C4-2B (cell line): Measurements from ENCODE around the gene KCNIP4.
"Not testable (repeated sequence)": the region's sequence is repeated elsewhere in the genome, so short reads cannot be mapped to it uniquely, and the experiment has no call there.

Source experiments
- H3K27ac ChIP-seq: fragments of 450-650 bp; 2 replicates; pipeline ENCODE4 v1.5.1; 2017
- ZFX ChIP-seq: fragments of 450-650 bp; IDR thresholded peaks from 2 replicates; pipeline ENCODE4 v1.6.1; 2017
- TF ChIP-seq, protein P1 (sequence below): fragments of 450-650 bp; conservative IDR thresholded peaks from 2 replicates; pipeline ENCODE4 v1.5.1; 2017; ENCODE audit warnings: mild to moderate bottlenecking

The KCNIP4 gene

DNA sequence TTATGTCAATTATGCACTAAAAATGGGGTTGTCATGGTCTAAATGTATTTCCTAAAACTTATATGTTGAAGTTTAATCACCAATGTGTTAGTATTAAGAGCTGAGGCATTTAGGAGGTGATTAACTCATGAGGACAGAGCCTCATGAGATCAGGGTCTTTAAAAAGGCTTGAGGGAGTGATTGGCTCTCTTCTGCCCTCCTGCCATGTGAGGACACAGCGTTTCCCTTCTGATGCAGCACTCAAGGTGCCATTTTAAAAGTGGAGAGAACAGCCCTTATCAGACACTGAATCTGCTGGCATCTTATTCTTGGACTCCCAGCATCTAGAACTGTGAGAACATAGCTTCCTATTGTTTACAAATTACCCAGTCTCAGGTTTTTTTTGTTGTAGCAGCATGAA is 581.7 kb downstream of the KCNIP4 start:
- H3K27ac ChIP-seq, result no peak overlapping the region
- TF ChIP-seq, protein P1, sequence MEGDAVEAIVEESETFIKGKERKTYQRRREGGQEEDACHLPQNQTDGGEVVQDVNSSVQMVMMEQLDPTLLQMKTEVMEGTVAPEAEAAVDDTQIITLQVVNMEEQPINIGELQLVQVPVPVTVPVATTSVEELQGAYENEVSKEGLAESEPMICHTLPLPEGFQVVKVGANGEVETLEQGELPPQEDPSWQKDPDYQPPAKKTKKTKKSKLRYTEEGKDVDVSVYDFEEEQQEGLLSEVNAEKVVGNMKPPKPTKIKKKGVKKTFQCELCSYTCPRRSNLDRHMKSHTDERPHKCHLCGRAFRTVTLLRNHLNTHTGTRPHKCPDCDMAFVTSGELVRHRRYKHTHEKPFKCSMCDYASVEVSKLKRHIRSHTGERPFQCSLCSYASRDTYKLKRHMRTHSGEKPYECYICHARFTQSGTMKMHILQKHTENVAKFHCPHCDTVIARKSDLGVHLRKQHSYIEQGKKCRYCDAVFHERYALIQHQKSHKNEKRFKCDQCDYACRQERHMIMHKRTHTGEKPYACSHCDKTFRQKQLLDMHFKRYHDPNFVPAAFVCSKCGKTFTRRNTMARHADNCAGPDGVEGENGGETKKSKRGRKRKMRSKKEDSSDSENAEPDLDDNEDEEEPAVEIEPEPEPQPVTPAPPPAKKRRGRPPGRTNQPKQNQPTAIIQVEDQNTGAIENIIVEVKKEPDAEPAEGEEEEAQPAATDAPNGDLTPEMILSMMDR, result no peak
- TF ChIP-seq ZFX, result no peak

GRCh38 chr4:21366312-21366711 is 582.3 kb downstream of the KCNIP4 start:
- no peak for TF ChIP-seq ZFX
- TF ChIP-seq, protein P1, result no peak
- no peak overlapping the region for H3K27ac ChIP-seq

DNA sequence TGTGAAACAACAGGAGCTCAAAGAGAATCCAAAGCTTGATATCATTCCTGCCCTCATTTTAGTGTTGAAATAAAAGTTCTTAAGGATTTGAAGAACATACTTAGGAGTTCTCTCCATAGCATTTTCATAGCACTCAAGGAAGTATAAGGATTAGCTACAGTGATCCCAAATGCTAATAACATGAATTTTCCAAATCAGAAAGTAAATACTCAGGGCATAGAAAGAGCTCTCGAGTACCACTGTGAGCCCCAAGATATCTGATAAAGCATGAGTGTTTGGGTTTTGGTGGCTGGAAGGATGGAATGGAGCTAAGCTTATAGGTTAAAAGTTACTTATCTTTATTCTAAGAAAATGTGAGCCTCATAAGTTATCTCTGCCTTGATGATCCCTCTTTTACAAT is 584.9 kb downstream of the KCNIP4 start:
- no peak for TF ChIP-seq ZFX
- TF ChIP-seq, protein P1, result no peak
- no peak overlapping the region for H3K27ac ChIP-seq

- H3K27ac ChIP-seq, result not testable (repeated sequence)
Observed at GRCh38 chr4:21352354-21352753, 596.2 kb downstream of the KCNIP4 start.

DNA sequence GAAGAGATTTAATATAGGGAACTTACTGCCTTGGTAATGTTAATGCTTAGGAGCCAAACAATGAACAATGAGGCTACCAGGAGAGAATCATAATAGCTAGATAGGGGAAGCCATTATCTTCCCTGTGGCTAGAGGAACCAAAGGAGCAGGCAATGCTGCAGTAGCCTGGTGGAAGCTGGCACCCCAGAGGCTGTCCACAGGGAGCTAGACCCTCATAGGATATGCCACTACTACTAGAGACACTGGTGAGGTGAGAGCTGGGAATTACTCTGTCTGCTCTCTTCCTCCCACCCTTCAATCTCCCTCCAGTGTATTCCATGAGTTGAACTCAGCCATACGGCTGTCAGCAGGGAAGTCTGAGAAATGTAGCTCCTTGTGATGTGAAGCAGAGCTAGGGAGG is 601.4 kb downstream of the KCNIP4 start:
- no peak for TF ChIP-seq ZFX
- TF ChIP-seq, protein P1, result no peak
- H3K27ac ChIP-seq, result no peak overlapping the region

- no peak overlapping the region for H3K27ac ChIP-seq
- TF ChIP-seq, protein P1, result no peak
- TF ChIP-seq ZFX, result no peak
Observed at GRCh38 chr4:21327976-21328700, 620.4 kb downstream of the KCNIP4 start.

- no peak overlapping the region for H3K27ac ChIP-seq
- TF ChIP-seq, protein P1, result no peak
- no peak for TF ChIP-seq ZFX
Observed at GRCh38 chr4:21320034-21320433, 628.5 kb downstream of the KCNIP4 start.

- TF ChIP-seq ZFX, result no peak
- TF ChIP-seq, protein P1, result no peak
- H3K27ac ChIP-seq, result no peak overlapping the region
Observed at GRCh38 chr4:21307709-21308108, 640.9 kb downstream of the KCNIP4 start.
